NCI-H1092 treated with DMSO at 0.1 percent for 48 hours (cell line): ENCODE data around the gene SPINT3.

Experiments
- DNase-seq: peaks from one replicate; lab custom pipeline; 2025; lab: John Stamatoyannopoulos, UW

The SPINT3 gene, protein sequence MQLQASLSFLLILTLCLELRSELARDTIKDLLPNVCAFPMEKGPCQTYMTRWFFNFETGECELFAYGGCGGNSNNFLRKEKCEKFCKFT

GRCh38 chr20:45515147-45515913, at the start of gene SPINT3:
TSS of gene SPINT3 (minus strand) at chr20:45515622. CDS start at chr20:45515608, 14 bp downstream.
- no peak for DNase-seq

- no peak for DNase-seq
These were observed 49.4 kb upstream of the SPINT3 start for GRCh38 chr20:45564760-45565276.

GRCh38 chr20:45555198-45555597, 39.8 kb upstream of the SPINT3 start:
- DNase-seq: no peak

GRCh38 chr20:45552456-45552855, 37.0 kb upstream of the SPINT3 start:
- DNase-seq: no peak

DNA sequence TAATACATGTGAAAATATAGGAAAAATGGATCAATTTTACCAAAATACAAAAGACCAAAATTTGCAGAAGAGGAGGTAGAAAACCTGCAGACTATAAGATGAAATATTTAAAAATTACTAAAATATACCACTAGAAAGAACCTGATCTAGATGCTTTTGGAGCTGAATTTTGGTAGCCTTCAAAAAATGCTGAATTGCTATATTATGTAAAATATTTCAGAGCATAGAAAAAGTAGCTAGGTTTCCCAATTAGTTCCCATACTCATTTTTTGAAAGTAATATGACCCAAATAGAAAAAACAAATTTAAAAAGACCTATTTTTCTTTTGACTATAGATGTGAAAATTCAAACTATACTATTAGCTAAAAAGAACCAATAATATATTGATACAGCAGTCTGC, 35.3 kb upstream of the SPINT3 start:
- no peak for DNase-seq

DNA sequence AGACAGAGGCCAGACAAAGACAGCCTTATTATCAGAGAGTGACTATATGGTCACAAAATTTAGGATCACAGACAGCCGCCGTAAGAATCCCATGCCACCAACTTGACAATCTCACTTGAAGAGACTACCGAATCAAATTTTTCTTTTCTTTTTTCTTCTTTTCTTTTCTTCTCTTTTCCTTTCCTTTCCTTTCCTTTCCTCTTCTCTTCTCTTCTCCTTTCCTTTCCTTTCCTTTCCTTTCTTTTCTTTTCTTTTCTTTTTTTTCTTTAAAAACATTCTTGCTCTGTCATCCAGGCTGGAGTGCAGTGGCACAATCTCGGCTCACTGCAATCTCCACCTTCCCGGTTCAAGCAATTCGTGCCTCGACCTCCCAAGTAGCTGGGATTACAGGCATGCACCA, 33.0 kb upstream of the SPINT3 start:
- DNase-seq: no peak

GRCh38 chr20:45547206-45547770, 31.9 kb upstream of the SPINT3 start, which contains the start of gene EPPIN:
TSS of gene EPPIN (minus strand) at chr20:45547401. CDS start at chr20:45547357, 44 bp downstream.
- no peak for DNase-seq

DNA sequence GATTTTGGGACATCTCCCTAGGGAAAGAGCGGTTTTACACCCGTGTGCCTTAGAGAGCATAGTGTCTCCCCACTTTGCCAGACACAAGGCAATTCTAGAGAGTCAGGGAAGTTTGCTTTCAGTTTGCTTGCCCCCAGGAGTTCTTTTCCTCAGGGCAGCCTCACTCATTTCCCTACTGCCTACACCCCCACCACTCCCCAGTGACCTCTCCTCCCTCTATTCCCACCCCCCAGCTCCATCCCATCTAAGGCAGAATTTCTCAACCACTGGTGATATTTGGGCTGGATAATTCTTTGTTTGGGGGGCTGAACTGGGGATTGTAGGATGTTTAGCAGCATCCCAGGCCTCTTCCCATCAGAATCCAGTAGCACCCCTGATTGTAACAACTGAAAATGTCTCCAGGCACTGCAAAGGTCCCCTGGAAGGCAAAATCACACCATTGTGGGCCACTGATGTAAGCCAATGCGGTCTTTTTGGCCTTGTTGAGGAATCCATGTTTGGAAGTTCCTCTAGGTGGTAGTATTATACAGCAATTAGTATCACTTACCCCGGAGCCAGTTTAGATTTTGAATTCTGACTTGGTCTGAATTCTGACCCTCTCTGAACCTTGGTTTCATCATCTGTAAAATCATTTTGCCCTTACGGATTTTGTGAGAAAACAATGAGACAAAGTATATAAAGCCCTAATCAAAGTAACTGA, 30.5 kb upstream of the SPINT3 start:
- DNase-seq: peak; percentile 5

GRCh38 chr20:45545351-45545750, 29.9 kb upstream of the SPINT3 start:
- no peak for DNase-seq

DNA sequence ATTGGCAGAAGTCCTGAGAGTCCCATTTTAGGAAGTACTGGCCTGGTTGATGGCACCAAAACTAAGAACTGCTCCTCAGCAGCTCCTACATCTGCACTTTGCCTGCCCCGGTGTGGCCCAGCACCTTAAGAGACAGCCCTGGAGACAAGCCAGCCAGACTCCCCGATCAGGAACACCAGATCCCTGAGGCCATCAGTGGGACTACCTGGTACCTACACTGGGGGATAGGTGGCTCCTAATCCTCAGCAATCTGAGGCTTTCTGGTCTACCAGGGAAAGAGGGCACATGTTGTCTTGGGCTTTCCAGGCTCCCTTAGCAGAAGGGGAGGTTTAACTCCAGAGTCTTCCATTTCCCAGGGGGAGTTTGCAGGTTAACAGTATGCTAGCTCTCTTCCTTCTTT, 24.0 kb upstream of the SPINT3 start, which contains the start of gene WFDC6:
Gene WFDC6, minus strand, starts transcription at position 101 of the 400 bp plus-strand sequence. Its CDS starts 75 bp downstream, at position 26.
- no peak for DNase-seq

DNA sequence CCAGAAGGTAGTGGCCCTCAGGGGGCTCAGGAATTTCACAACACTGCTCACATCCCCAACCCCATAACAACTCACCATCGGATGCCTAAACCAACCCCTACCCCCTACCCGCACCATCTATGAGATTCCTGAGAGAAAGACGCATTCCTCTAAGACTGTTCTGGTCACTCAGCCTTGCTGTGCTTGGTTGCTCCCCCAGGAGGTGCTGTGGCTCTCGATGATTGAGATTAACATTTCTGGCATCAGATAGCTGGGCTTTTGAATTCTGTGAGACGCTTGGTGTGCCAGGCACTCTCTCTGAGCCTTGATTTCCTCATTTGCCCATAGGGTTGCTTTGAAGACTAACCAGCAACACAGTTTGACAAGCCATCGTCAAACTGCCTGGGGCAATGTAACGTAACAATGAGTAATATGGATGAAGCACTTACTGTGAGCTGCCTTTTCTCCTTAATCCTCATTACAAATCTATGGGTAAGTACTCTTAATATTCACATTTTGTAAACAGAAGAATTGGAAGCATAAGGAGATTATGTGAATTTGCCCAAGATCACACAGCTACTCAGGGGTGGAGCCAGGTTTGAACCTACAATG, 22.9 kb upstream of the SPINT3 start:
- DNase-seq: no peak

- no peak for DNase-seq
These were observed 11.9 kb upstream of the SPINT3 start for GRCh38 chr20:45527294-45527693.

GRCh38 chr20:45523821-45524220, 8.4 kb upstream of the SPINT3 start:
- no peak for DNase-seq

DNA sequence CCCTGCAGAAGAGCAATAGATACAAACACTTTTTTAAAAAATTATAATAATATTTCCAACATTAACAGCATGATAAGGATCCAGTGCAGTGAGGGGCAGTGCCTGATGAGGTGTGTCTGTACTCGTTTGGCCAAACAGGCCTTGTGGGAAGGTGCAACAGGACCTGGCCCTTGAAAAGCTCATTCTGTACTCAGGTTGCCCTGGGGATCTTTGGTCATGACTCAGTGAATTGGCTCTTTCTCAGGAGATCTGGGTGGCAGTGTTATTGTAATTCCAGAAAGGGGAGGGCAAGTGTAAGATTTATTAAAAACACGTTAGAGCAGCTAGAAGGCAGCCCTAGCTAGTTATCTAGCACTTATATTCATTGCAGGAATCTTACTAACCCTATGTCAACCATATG, 2.9 kb upstream of the SPINT3 start:
- no peak for DNase-seq

DNA sequence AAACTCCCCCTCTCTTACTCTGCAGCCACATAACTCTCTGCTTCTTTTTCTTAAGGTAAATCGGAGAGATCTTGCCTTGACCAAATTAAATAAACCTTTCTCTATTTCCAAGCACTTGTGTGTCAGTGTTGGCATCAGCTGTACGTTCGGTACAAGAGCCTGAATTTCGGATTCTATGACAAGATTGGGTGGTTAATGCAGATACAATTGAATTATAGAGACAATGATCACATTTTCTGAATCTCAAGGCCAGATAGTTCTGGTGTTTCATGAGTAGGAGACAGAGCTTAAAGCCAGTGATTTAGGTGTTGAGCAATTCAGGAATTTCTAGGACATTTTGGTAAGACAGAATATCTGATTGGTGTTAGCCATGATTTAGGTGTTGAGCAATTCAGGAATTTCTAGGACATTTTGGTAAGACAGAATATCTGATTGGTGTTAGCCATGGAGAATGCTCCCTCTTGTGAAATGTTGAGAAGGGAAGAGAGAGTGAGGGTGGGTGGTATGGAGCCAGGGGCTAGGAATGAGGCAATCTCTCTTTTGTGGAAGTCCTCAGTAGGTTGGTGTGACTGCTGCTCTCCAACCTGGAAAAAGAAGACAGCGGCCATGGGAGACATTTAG, 5.1 kb downstream of the SPINT3 start:
- DNase-seq: no peak

DNA sequence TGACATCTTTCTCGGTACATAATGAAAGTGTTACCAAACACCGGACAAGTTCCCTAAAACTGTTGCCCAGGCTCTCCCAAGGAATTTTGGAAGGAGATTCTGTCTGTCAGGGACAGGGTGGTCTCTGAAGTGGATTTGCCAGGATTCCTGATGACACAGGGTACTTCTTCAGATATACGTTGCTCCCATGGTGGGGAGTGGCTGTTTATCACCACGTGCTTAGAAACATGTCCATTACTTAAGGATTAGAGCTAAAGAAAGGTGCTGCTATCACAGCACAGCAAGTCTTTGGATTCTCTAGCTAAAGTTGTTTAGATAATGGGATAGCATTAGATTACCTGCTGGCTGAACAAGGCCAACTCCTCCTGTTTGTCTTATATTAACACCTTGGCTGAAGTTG, 6.3 kb downstream of the SPINT3 start:
- no peak for DNase-seq

DNA sequence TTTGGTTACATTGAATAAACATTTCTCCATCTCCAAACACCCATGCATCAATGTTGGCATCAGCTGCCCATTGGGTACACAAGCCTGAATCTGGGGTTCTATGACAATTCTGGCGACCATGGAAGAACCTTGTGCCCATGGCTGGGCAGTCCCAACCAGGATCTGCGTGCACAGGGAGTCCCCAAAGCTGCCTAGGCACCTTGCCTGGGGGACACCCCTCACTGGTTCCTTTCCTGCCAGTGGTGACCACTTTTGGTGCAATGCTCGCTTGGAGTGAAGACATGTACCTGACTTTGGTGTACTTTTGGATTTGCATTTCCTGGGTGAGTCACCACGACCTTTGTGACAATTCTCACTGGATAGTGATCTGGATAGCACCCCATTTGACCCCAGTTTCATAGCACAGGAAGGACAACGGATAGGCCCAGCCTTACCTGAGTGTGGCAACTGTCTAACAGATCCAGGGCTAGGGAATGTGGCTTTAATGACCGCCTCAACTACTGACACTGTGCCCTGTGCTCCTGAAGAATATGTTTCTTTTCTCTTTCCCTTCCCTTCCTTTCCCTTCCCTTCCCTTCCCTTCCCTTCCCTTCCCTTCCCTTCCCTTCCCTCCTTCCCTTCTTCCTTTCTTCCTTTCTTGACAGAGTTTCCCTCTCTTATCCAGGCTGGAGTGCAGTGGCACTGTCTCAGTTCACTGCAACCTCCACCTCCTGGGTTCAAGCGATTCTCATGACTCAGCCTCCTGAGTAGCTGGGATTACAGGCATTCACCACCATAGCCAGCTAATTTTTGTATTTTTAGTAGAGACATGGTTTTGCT, 7.1 kb downstream of the SPINT3 start:
- no peak for DNase-seq

DNA sequence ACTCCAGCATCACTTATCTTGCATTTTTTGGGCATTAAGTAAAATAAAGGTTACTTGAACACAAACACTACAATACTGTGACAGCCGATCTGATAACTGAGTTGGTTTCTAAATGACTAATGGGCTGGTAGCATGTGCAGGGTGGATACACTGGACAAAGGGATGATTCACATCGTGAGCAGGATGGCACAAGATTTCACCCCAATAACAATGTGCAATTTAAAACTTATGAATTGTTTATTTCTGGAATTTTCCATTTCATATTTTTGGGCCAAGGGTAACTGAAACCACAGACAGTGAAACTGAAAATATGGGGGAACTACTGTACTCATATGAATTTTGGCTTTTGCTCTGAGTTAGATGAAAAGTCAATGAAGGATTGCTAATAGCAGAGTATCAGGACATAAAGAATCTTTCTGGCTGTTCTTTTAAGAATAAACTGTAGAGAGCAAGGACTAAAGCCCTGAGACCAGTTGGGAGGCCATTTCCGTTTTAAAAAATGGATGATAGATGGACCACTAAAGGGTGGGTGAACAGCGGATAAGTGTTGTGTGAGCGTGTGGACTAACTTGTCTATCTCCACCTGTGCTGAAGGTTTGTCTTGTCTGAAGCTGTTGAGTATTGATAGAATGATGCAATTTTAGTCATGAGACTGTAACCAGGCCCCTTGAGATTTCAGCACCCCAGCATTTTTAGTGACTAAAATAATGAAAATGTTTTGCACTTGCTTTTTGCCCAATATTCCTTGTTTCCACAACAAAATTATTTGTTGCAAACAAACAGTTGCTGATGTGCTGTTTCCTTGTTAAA, 8.2 kb downstream of the SPINT3 start:
- no peak for DNase-seq

DNA sequence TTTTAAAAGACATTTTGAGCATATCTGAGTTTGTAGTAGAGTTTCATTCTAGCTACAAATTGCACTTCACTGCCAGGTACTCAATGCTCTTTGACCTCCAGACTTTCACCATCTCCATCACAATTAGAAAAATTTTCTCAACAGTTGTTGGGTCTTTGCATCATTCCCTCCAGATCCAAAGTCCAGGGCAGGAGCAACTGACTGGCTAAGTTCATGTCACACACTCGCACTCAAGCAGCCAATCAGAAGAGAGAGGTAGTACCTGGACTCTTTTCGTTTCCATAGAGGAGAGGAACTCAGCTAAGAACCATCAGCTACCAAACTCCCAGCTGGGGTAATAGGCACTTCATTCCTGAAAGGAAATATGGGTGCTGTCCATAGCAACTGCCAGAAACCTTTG, 9.0 kb downstream of the SPINT3 start:
- DNase-seq: no peak

DNA sequence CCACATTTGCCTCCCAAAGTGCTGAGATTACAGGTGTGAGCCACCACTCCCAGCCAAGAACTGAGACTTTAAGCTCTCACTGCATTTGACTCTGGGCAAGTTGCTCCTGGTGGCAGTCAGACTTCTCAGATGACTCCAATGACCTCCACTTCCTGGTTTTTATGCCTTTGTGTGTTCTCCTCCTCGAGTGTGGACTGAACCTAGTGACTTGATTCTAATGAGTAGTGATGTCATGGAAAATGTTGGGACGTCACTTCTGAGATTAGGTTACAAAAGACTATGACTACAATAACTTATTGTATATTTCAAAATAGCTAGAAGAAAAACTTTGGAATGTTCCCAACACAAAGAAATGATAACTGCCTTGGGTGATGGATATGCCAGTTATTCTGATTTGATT, 12.0 kb downstream of the SPINT3 start:
- DNase-seq: no peak
